Esophagus (tissue), 2 donors: ENCODE data around the gene ADARB2. TPM values are rescaled to one million over a fixed set of nuclear protein-coding genes. Genes with fewer than 3 reads are reported as not detected.
A peak's percentile ranks its signal among the peaks of the same experiment; 100 is the strongest.
"Not testable (repeated sequence)": the region's sequence is repeated elsewhere in the genome, so short reads cannot be mapped to it uniquely, and the experiment has no call there.

Experiments used
- H3K27ac ChIP-seq, 2 donors: one replicate each; pipeline ENCODE4 v1.5.1; 2013; ENCODE audit warnings: low read depth in 2 of 2, mild to moderate bottlenecking in 2 of 2, inconsistent platforms in 1 of 2, low read length in 1 of 2, moderate library complexity in 1 of 2
- H3K27me3 ChIP-seq, 2 donors: one replicate each; pipeline ENCODE4 v1.6.1; 2013; ENCODE audit warnings: low read length in 2 of 2, control low read depth in 1 of 2, mild to moderate bottlenecking in 1 of 2; ENCODE audit not compliant: insufficient read depth in 2 of 2, control insufficient read depth in 1 of 2
- H3K36me3 ChIP-seq, 2 donors: one replicate each; pipeline ENCODE4 v1.6.1; 2013; ENCODE audit warnings: low read length in 1 of 2; ENCODE audit not compliant: control insufficient read depth in 2 of 2, insufficient read depth in 2 of 2
- H3K4me1 ChIP-seq, 2 donors: one replicate each; pipeline ENCODE4 v1.6.1; 2013; ENCODE audit warnings: low read length in 1 of 2; ENCODE audit not compliant: control insufficient read depth in 2 of 2, insufficient read depth in 2 of 2
- H3K4me3 ChIP-seq, 2 donors: one replicate each; pipeline ENCODE4 v1.5.1; 2013; ENCODE audit warnings: low read length in 2 of 2, mild to moderate bottlenecking in 2 of 2, low read depth in 1 of 2, moderate library complexity in 1 of 2
- H3K9me3 ChIP-seq, 2 donors: one replicate each; pipeline ENCODE4 v1.6.1; 2013; ENCODE audit warnings: mild to moderate bottlenecking in 2 of 2, low read depth in 1 of 2, low read length in 1 of 2, moderate library complexity in 1 of 2; ENCODE audit not compliant: control insufficient read depth in 2 of 2, insufficient read depth in 1 of 2
- WGBS, 2 donors: extraction: QIAGEN DNeasy Blood & Tissue Kit; methylation state at CpG; one replicate each; pipeline ENCODE4 v1.1.7; 2013; 5-methylcytosine and 5-hydroxymethylcytosine counted together
- polyA plus RNA-seq, 2 donors: library from polyadenylated mRNA; stranded (reverse); fragments of 200-250 nt; gene quantifications; one replicate each; pipeline ENCODE4 v1.2.3, GENCODE V29; 2013
- donor health status: healthy with polysubstance abuse.
- donor health status: Bipolar disorder and iron deficiency.

Gene ADARB2
- polyA plus RNA-seq, result under 1 TPM; 0.33 to 0.65 TPM

- H3K36me3 ChIP-seq, result no peaks in the 10 kb centered on the region
- H3K27me3 ChIP-seq, result no peaks in the 10 kb centered on the region
- peaks cover 0 to 2% of the 10 kb centered on the region in 2 donors for H3K9me3 ChIP-seq
- no peaks in the 10 kb centered on the region for H3K4me1 ChIP-seq
- H3K27ac ChIP-seq, result peak within 1 kb of the TSS; percentile 56 to 60
- peak within 1 kb of the TSS; percentile 49 to 58 for H3K4me3 ChIP-seq
- 1 to 2% methylated on average over 50 of the region's 50 CpGs for WGBS, 2 donors
These were observed at the start of gene ADARB2 for GRCh38 chr10:1737222-1738061. Gene ADARB2 (minus strand): TSS chr10:1737525.

GRCh38 chr10:1785835-1786234 is 48.5 kb upstream of the ADARB2 start:
- H3K27me3 ChIP-seq, result no peaks in the 10 kb centered on the region
- H3K4me3 ChIP-seq, result no peak overlapping the region
- no peak overlapping the region for H3K27ac ChIP-seq
- WGBS, 2 donors, result 61 to 67% methylated on average over 3 of the region's 3 CpGs
- no peaks in the 10 kb centered on the region for H3K4me1 ChIP-seq
- no peaks in the 10 kb centered on the region for H3K36me3 ChIP-seq
- no peaks in the 10 kb centered on the region for H3K9me3 ChIP-seq

- WGBS, 2 donors, result 69 to 78% methylated on average over 5 of the region's 5 CpGs
- Histone ChIP-seq H3K27ac (no peak overlapping the region), H3K4me3 (no peak overlapping the region), H3K9me3 (no peaks in the 10 kb centered on the region), H3K36me3 (no peaks in the 10 kb centered on the region), H3K4me1 (no peaks in the 10 kb centered on the region), H3K27me3 (no peaks in the 10 kb centered on the region)
These were observed 45.5 kb upstream of the ADARB2 start for GRCh38 chr10:1782841-1783240.

GRCh38 chr10:1779796-1780195 is 42.5 kb upstream of the ADARB2 start:
- H3K27ac ChIP-seq, result no peak overlapping the region
- no peaks in the 10 kb centered on the region for H3K9me3 ChIP-seq
- H3K4me3 ChIP-seq, result no peak overlapping the region
- no peaks in the 10 kb centered on the region for H3K36me3 ChIP-seq
- H3K27me3 ChIP-seq, result no peaks in the 10 kb centered on the region
- H3K4me1 ChIP-seq, result no peaks in the 10 kb centered on the region
- WGBS, 2 donors, result 89 to 91% methylated on average over 10 of the region's 10 CpGs

- no peak overlapping the region for H3K27ac ChIP-seq
- H3K27me3 ChIP-seq, result no peaks in the 10 kb centered on the region
- 83 to 87% methylated on average over 11 of the region's 11 CpGs for WGBS, 2 donors
- no peaks in the 10 kb centered on the region for H3K4me1 ChIP-seq
- no peaks in the 10 kb centered on the region for H3K9me3 ChIP-seq
- H3K36me3 ChIP-seq, result no peaks in the 10 kb centered on the region
- no peak overlapping the region for H3K4me3 ChIP-seq
These were observed 41.1 kb upstream of the ADARB2 start for GRCh38 chr10:1778375-1778969.

- H3K27me3 ChIP-seq, result no peaks in the 10 kb centered on the region
- no peak overlapping the region for H3K4me3 ChIP-seq
- H3K4me1 ChIP-seq, result no peaks in the 10 kb centered on the region
- no peak overlapping the region for H3K27ac ChIP-seq
- H3K36me3 ChIP-seq, result no peaks in the 10 kb centered on the region
- 89 to 90% methylated on average over 14 of the region's 14 CpGs for WGBS, 2 donors
- H3K9me3 ChIP-seq, result peaks cover 0 to 4% of the 10 kb centered on the region in 2 donors
These were observed 38.9 kb upstream of the ADARB2 start for GRCh38 chr10:1776127-1776662.

- Histone ChIP-seq H3K9me3 (peaks cover 0 to 4% of the 10 kb centered on the region in 2 donors), H3K27me3 (no peaks in the 10 kb centered on the region), H3K27ac (no peak overlapping the region), H3K36me3 (no peaks in the 10 kb centered on the region), H3K4me1 (no peaks in the 10 kb centered on the region), H3K4me3 (no peak overlapping the region)
- WGBS, 2 donors, result 37 to 46% methylated on average over 5 of the region's 5 CpGs
These were observed 37.5 kb upstream of the ADARB2 start for GRCh38 chr10:1774796-1775195.

- H3K36me3 ChIP-seq, H3K4me3 ChIP-seq, H3K9me3 ChIP-seq, H3K27ac ChIP-seq, H3K27me3 ChIP-seq, H3K4me1 ChIP-seq: not testable (repeated sequence)
- 77 to 85% methylated on average over 20 to 23 of the region's 23 CpGs for WGBS, 2 donors
These were observed 35.9 kb upstream of the ADARB2 start for GRCh38 chr10:1773204-1773603.

GRCh38 chr10:1766049-1766448 is 28.7 kb upstream of the ADARB2 start:
- WGBS, 2 donors, result 85 to 88% methylated on average over 10 of the region's 10 CpGs
- no peaks in the 10 kb centered on the region for H3K4me1 ChIP-seq
- no peak overlapping the region for H3K27ac ChIP-seq

More at GRCh38 chr10:1766049-1766448, 28.7 kb upstream of the ADARB2 start:
- Histone ChIP-seq H3K36me3 (no peaks in the 10 kb centered on the region), H3K27me3 (no peaks in the 10 kb centered on the region), H3K4me3 (no peak overlapping the region), H3K9me3 (peaks cover 0 to 3% of the 10 kb centered on the region in 2 donors)
